ENCODE results near the gene PTPN20.

PTPN20 gene

GRCh38 chr10:47047127-47047504 lies 135.9 kb downstream of the PTPN20 start:
- no peak overlapping the region for H3K27ac ChIP-seq (ENCODE audit: low read length)
- H3K4me1 ChIP-seq (ENCODE audit: control insufficient read depth in 1 of 2, insufficient read depth in 2 of 2, low read length in 2 of 2) = peaks cover 0 to 6% of the 10 kb centered on the region in 2 donors
- no peaks in the 10 kb centered on the region for H3K27me3 ChIP-seq (ENCODE audit: low read depth, low read length)
- H3K9me3 ChIP-seq (ENCODE audit: control insufficient read depth in 1 of 2, low read length in 2 of 2) = no peaks in the 10 kb centered on the region
- no peak overlapping the region for H3K4me3 ChIP-seq (ENCODE audit: low read depth in 1 of 2, low read length in 2 of 2)
- no peaks in the 10 kb centered on the region for H3K36me3 ChIP-seq (ENCODE audit: control insufficient read depth in 1 of 2, insufficient read depth in 2 of 2, low read length in 2 of 2)

GRCh38 chr10:47047577-47048525 lies 136.6 kb downstream of the PTPN20 start:
- H3K9me3 ChIP-seq (ENCODE audit: control insufficient read depth in 1 of 2, low read length in 2 of 2) = no peaks in the 10 kb centered on the region
- H3K4me3 ChIP-seq (ENCODE audit: low read depth in 1 of 2, low read length in 2 of 2) = no peak overlapping the region
- peaks cover 0 to 6% of the 10 kb centered on the region in 2 donors for H3K4me1 ChIP-seq (ENCODE audit: control insufficient read depth in 1 of 2, insufficient read depth in 2 of 2, low read length in 2 of 2)
- H3K36me3 ChIP-seq (ENCODE audit: control insufficient read depth in 1 of 2, insufficient read depth in 2 of 2, low read length in 2 of 2) = no peaks in the 10 kb centered on the region
- no peak overlapping the region for H3K27ac ChIP-seq (ENCODE audit: low read length)
- no peaks in the 10 kb centered on the region for H3K27me3 ChIP-seq (ENCODE audit: low read depth, low read length)

GRCh38 chr10:47048526-47048905 lies 137.3 kb downstream of the PTPN20 start:
- no peaks in the 10 kb centered on the region for H3K36me3 ChIP-seq (ENCODE audit: control insufficient read depth in 1 of 2, insufficient read depth in 2 of 2, low read length in 2 of 2)
- H3K9me3 ChIP-seq (ENCODE audit: control insufficient read depth in 1 of 2, low read length in 2 of 2) = no peaks in the 10 kb centered on the region
- no peaks in the 10 kb centered on the region for H3K27me3 ChIP-seq (ENCODE audit: low read depth, low read length)
- no peak overlapping the region for H3K4me3 ChIP-seq (ENCODE audit: low read depth in 1 of 2, low read length in 2 of 2)
- H3K27ac ChIP-seq (ENCODE audit: low read length) = no peak overlapping the region
- H3K4me1 ChIP-seq (ENCODE audit: control insufficient read depth in 1 of 2, insufficient read depth in 2 of 2, low read length in 2 of 2) = peaks cover 0 to 6% of the 10 kb centered on the region in 2 donors

- Histone ChIP-seq H3K4me1 (ENCODE audit: control insufficient read depth in 1 of 2, insufficient read depth in 2 of 2, low read length in 2 of 2) (peaks cover 0 to 6% of the 10 kb centered on the region in 2 donors), H3K9me3 (ENCODE audit: control insufficient read depth in 1 of 2, low read length in 2 of 2) (no peaks in the 10 kb centered on the region), H3K4me3 (ENCODE audit: low read depth in 1 of 2, low read length in 2 of 2) (no peak overlapping the region), H3K36me3 (ENCODE audit: control insufficient read depth in 1 of 2, insufficient read depth in 2 of 2, low read length in 2 of 2) (no peaks in the 10 kb centered on the region), H3K27ac (ENCODE audit: low read length) (no peak overlapping the region), H3K27me3 (ENCODE audit: low read depth, low read length) (no peaks in the 10 kb centered on the region)
Measured at GRCh38 chr10:47049056-47049851, 138.0 kb downstream of the PTPN20 start.

- no peak overlapping the region for H3K27ac ChIP-seq (ENCODE audit: low read length)
- H3K9me3 ChIP-seq (ENCODE audit: control insufficient read depth in 1 of 2, low read length in 2 of 2) = no peaks in the 10 kb centered on the region
- no peak overlapping the region for H3K4me3 ChIP-seq (ENCODE audit: low read depth in 1 of 2, low read length in 2 of 2)
- H3K36me3 ChIP-seq (ENCODE audit: control insufficient read depth in 1 of 2, insufficient read depth in 2 of 2, low read length in 2 of 2) = no peaks in the 10 kb centered on the region
- H3K4me1 ChIP-seq (ENCODE audit: control insufficient read depth in 1 of 2, insufficient read depth in 2 of 2, low read length in 2 of 2) = peaks cover 0 to 6% of the 10 kb centered on the region in 2 donors
- no peaks in the 10 kb centered on the region for H3K27me3 ChIP-seq (ENCODE audit: low read depth, low read length)
Measured at GRCh38 chr10:47049906-47050305, 138.7 kb downstream of the PTPN20 start.

- H3K27ac ChIP-seq (ENCODE audit: low read length) = no peak overlapping the region
- no peaks in the 10 kb centered on the region for H3K27me3 ChIP-seq (ENCODE audit: low read depth, low read length)
- peaks cover 0 to 6% of the 10 kb centered on the region in 2 donors for H3K4me1 ChIP-seq (ENCODE audit: control insufficient read depth in 1 of 2, insufficient read depth in 2 of 2, low read length in 2 of 2)
- no peaks in the 10 kb centered on the region for H3K36me3 ChIP-seq (ENCODE audit: control insufficient read depth in 1 of 2, insufficient read depth in 2 of 2, low read length in 2 of 2)
- H3K4me3 ChIP-seq (ENCODE audit: low read depth in 1 of 2, low read length in 2 of 2) = no peak overlapping the region
- no peaks in the 10 kb centered on the region for H3K9me3 ChIP-seq (ENCODE audit: control insufficient read depth in 1 of 2, low read length in 2 of 2)
Measured at GRCh38 chr10:47050618-47051455, 139.6 kb downstream of the PTPN20 start.

GRCh38 chr10:47051741-47052238 lies 140.6 kb downstream of the PTPN20 start:
- H3K27me3 ChIP-seq (ENCODE audit: low read depth, low read length) = no peaks in the 10 kb centered on the region
- no peaks in the 10 kb centered on the region for H3K9me3 ChIP-seq (ENCODE audit: control insufficient read depth in 1 of 2, low read length in 2 of 2)
- no peaks in the 10 kb centered on the region for H3K36me3 ChIP-seq (ENCODE audit: control insufficient read depth in 1 of 2, insufficient read depth in 2 of 2, low read length in 2 of 2)
- H3K4me3 ChIP-seq (ENCODE audit: low read depth in 1 of 2, low read length in 2 of 2) = no peak overlapping the region
- H3K4me1 ChIP-seq (ENCODE audit: control insufficient read depth in 1 of 2, insufficient read depth in 2 of 2, low read length in 2 of 2) = peaks cover 0 to 6% of the 10 kb centered on the region in 2 donors
- no peak overlapping the region for H3K27ac ChIP-seq (ENCODE audit: low read length)

Measured in muscle layer of duodenum (tissue), 2 donors.